Activated CD8-positive, alpha-beta memory T cell treated with anti-CD3 and anti-CD28 coated beads for 36 hours (primary cell): Measurements from ENCODE around the gene VOPP1. TPM values are rescaled to one million over a fixed set of nuclear protein-coding genes. Genes with fewer than 3 reads are reported as not detected.

Experiments used
- CTCF ChIA-PET: fragments of 350-600 bp; sonication (Branson Sonifier 250); formaldehyde crosslinking; loops from one replicate; lab custom pipeline; 2021; ENCODE audit warnings: antibody characterized with exemption; lab: Charles Lee
- POLR2A ChIA-PET: fragments of 350-600 bp; sonication (Branson Sonifier 250); formaldehyde crosslinking; loops from one replicate; lab custom pipeline; 2021; ENCODE audit warnings: antibody characterized with exemption; lab: Charles Lee
- total RNA-seq, 2 experiments: library from RNA; stranded (reverse); gene quantifications; one replicate each; pipeline ENCODE4 v1.2.3, GENCODE V29; 2021

VOPP1 gene
- total RNA-seq, 2 experiments from 2014 or later = 67.0 to 69.7 TPM

DNA sequence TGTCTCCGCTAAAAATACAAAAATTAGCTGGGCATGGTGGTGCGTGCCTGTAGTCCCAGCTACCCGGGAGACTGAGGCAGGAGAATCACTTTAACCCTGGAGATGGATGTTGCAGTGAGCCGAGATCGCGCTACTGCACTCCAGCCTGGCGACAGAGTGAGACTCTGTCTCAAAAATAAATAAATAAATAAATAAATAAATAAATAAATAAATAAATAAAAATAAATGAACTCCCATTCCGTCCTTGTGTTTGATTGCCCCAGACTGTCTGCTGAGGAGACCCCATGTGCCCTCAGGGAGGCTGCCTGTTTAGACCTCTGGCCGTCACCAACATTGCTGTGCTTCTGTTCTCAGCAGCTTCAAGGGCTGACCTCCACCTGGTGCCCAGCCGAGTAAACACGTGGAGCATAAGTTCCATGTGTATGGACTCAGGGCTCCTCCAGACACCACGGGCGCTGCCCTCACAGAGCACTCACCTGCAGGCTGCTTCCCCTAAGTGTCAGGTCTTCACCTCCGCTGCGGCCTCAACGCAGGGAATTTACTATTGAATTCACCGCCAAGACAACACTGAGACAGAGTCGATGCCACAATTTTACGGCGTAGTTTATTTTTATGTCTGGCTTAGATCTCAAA is 32.0 kb downstream of the VOPP1 start:
- CTCF ChIA-PET = no interaction called here

GRCh38 chr7:55539380-55539779 is 32.9 kb downstream of the VOPP1 start:
- CTCF ChIA-PET = no interaction called here
- POLR2A ChIA-PET = no interaction called here

More for the DNA sequence above, 32.0 kb downstream of the VOPP1 start:
- POLR2A ChIA-PET = no interaction called here

- POLR2A ChIA-PET = no interaction called here
Observed at GRCh38 chr7:55538538-55538937, 33.8 kb downstream of the VOPP1 start.

GRCh38 chr7:55537458-55537990 is 34.8 kb downstream of the VOPP1 start:
- CTCF ChIA-PET = interaction anchor here (1.4 kb wide), 1 partner anchor 37 kb away, joined by 3 read pairs; no protein-coding TSS in a partner anchor

More at GRCh38 chr7:55538538-55538937, 33.8 kb downstream of the VOPP1 start:
- CTCF ChIA-PET = no interaction called here

DNA sequence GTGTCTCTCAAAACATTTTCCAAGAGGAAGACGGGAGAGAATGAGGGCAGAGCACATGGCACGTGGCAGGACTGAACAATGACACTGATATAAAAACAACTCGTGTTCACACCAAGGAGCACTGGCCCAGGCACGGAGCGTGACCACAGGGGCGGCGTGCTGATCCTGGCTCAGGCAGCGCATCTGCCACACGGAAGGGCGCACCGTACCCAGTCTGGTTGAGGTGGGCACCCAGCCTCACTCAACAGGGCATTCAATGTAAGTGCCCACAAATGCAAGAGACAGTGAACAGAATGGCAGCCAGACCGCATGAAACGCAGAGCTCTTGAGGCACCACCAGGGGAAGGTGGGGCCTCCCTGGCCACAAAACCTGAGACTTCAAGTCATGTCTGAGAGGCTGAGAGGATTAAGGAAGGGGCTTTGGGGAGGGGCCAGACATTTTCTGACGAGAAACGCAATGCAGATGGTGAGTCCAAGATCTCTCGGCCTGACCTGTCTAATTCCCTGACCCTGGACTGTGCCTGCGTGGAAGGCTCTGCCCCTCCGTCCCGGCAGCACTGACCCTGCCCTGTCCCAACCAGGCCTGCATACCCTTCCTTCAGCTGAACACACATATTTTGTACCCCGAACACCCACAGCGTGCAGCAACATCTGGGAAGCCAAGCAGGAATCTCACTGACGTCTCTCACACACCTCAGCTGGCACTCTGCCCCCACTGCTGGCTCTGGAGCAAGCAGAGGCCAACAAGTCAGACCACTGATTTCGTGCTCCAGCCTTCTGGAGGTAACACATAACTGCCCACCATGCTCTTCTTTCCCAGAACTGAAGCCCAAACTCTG is 35.5 kb downstream of the VOPP1 start:
- ChIA-PET POLR2A (no interaction called here), CTCF (interaction anchor here (0.6 to 1.4 kb wide), 2 partner anchors 27 to 37 kb away, joined by 3 read pairs; no protein-coding TSS in a partner anchor)

More at GRCh38 chr7:55537458-55537990, 34.8 kb downstream of the VOPP1 start:
- POLR2A ChIA-PET = no interaction called here

DNA sequence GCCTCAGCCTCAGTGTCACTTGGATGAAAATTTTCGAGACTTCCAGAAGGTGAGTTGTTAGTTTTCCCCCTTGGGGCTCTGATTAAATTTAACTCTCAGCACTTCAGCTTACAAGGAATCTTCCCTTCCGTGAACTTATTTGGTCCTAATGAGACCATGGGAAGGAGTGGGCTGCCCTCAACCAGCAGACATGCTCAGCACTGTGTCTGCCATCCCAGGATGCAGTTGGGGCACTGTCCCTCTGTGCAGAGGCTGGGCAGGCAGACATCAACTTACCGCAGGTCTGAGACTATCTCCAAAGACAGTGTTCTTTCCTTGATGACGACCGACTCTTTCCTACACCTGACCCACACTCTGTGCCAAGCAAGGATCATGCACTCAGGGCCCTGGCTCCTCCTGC is 36.7 kb downstream of the VOPP1 start:
- ChIA-PET CTCF (interaction anchor here (1.0 to 1.2 kb wide), 2 partner anchors 9 to 21 kb away, joined by 3 to 4 read pairs; no protein-coding TSS in a partner anchor), POLR2A (interaction anchor here (3.1 to 4.2 kb wide), 3 partner anchors 19 to 226 kb away, joined by 19 to 61 read pairs (median 34); partner anchors contain the start of gene VOPP1)

- CTCF ChIA-PET = interaction anchor here (0.7 to 2.8 kb wide), 11 partner anchors 10 to 226 kb away, joined by 3 to 25 read pairs (median 5); partner anchors contain the start of gene VOPP1
- POLR2A ChIA-PET = interaction anchor here (0.9 to 4.2 kb wide), 6 partner anchors 19 to 226 kb away, joined by 4 to 61 read pairs (median 15); partner anchors contain the start of genes LANCL2 and VOPP1
Observed at GRCh38 chr7:55534916-55535590, 37.2 kb downstream of the VOPP1 start.

DNA sequence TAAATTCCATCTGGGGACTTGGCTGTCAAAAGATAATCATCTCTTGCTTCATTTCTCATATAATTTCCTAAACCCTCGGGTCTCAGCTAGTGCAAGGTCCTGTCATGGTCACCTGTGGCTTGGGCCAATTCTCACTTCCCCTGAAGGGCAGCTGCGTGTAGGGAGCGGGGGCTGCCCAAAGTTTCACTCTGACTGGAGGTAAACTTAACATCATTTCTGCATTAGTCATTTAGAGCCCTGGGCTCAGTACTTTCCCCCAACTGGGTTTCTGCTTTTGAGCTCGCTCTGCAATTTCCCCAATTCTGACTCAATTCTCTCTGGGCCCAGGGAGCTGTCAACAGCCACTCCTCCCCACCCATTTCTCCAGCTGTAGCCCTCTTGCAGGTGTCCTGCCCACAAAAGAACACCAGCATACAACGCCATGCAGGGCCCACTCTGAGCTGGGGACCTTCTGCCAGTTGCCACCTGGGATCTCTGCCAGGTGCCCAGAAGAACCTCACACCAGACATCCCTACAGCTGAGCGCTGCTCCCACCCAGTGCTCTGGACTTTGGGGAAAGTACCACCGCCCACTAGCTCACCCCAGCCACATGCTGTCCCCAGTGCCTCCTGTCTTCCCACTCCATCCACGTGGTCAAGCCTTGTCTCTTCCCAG is 37.9 kb downstream of the VOPP1 start:
- POLR2A ChIA-PET = interaction anchor here (0.9 to 4.2 kb wide), 8 partner anchors 11 to 225 kb away, joined by 4 to 61 read pairs (median 10); partner anchors contain the start of genes LANCL2 and VOPP1
- CTCF ChIA-PET = interaction anchor here (0.7 to 2.8 kb wide), 11 partner anchors 11 to 225 kb away, joined by 3 to 25 read pairs (median 5); partner anchors contain the start of gene VOPP1

- CTCF ChIA-PET = interaction anchor here (1.1 to 2.8 kb wide), 7 partner anchors 15 to 224 kb away, joined by 5 to 25 read pairs (median 9); partner anchors contain the start of gene VOPP1
- POLR2A ChIA-PET = interaction anchor here (0.6 to 4.2 kb wide), 10 partner anchors 10 to 693 kb away, joined by 3 to 61 read pairs (median 7); partner anchors contain the start of genes LANCL2 and VOPP1
Observed at GRCh38 chr7:55533729-55534080, 38.6 kb downstream of the VOPP1 start.

- ChIA-PET POLR2A (interaction anchor here (0.6 to 4.2 kb wide), 12 partner anchors 9 to 692 kb away, joined by 3 to 61 read pairs (median 6); partner anchors contain the start of genes LANCL2 and VOPP1), CTCF (interaction anchor here (1.0 to 2.8 kb wide), 9 partner anchors 16 to 224 kb away, joined by 3 to 25 read pairs (median 8); partner anchors contain the start of gene VOPP1)
Observed at GRCh38 chr7:55533050-55533728, 39.1 kb downstream of the VOPP1 start.

- POLR2A ChIA-PET = interaction anchor here (1.5 to 4.2 kb wide), 5 partner anchors 16 to 223 kb away, joined by 6 to 61 read pairs (median 19); partner anchors contain the start of genes LANCL2 and VOPP1
- CTCF ChIA-PET = interaction anchor here (1.0 to 2.8 kb wide), 9 partner anchors 11 to 43 kb away, joined by 3 to 25 read pairs (median 5); partner anchors contain the start of gene VOPP1
Observed at GRCh38 chr7:55532150-55532917, 40.0 kb downstream of the VOPP1 start.

GRCh38 chr7:55531536-55531935 is 40.8 kb downstream of the VOPP1 start:
- ChIA-PET CTCF (interaction anchor here (0.6 to 2.0 kb wide), 7 partner anchors 10 to 222 kb away, joined by 3 to 6 read pairs (median 4); no protein-coding TSS in a partner anchor), POLR2A (interaction anchor here (4.2 kb wide), 1 partner anchor 40 kb away, joined by 61 read pairs; the partner anchor contains the start of gene VOPP1)

- ChIA-PET POLR2A (no interaction called here), CTCF (no interaction called here)
Observed at GRCh38 chr7:55527307-55527706, 45.0 kb downstream of the VOPP1 start.

- POLR2A ChIA-PET = interaction anchor here (0.7 kb wide), 1 partner anchor 10 kb away, joined by 3 read pairs; no protein-coding TSS in a partner anchor
Observed at GRCh38 chr7:55526770-55527169, 45.5 kb downstream of the VOPP1 start.

DNA sequence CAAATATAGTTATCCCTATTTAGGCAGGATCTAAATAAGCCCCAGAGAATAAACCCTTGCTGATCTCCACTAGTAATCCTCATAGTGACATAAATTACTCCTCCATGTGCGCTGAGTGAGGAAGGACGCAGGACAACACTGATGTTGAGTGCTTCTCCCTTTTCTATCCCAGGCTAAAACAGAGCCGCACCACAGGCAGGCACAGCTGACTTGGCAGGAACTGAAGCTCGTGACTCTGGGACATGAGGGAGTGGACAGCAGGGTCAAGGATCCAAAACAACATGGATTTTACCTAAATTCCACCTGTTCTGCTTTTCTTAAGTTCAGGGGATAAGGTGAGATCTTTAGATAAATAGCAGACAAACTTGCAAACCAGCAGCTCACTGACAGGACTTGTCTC is 46.0 kb downstream of the VOPP1 start:
- ChIA-PET CTCF (interaction anchor here (1.2 kb wide), 1 partner anchor 22 kb away, joined by 3 read pairs; no protein-coding TSS in a partner anchor), POLR2A (interaction anchor here (0.7 kb wide), 1 partner anchor 10 kb away, joined by 3 read pairs; no protein-coding TSS in a partner anchor)

More at GRCh38 chr7:55526770-55527169, 45.5 kb downstream of the VOPP1 start:
- CTCF ChIA-PET = no interaction called here
